ENCODE data around the gene RERE.

GRCh38 chr1:8516278-8516777 is 301.1 kb downstream of the RERE start:
- TF ChIP-seq EZH2phosphoT487 (IDR thresholded peaks at IDR 0.05; ENCODE audit: unreplicated experiment) = no peak
- TF ChIP-seq EZH2 (IDR thresholded peaks at IDR 0.05; ENCODE audit: low read depth, unreplicated experiment) = no peak
- TF ChIP-seq CTCF (conservative IDR thresholded peaks at IDR 0.05; ENCODE audit: low read depth in 2 of 2) = no peak
- TF ChIP-seq STAT1 (IDR thresholded peaks at IDR 0.05; ENCODE audit: unreplicated experiment) = no peak
- no peak for TF ChIP-seq POLR2AphosphoS5 (IDR thresholded peaks at IDR 0.05; ENCODE audit: low read depth)
- no peak for TF ChIP-seq CREB1 (CRISPR knock-in tag; IDR thresholded peaks at IDR 0.05; ENCODE audit: low read depth)
- TF ChIP-seq, protein P1, sequence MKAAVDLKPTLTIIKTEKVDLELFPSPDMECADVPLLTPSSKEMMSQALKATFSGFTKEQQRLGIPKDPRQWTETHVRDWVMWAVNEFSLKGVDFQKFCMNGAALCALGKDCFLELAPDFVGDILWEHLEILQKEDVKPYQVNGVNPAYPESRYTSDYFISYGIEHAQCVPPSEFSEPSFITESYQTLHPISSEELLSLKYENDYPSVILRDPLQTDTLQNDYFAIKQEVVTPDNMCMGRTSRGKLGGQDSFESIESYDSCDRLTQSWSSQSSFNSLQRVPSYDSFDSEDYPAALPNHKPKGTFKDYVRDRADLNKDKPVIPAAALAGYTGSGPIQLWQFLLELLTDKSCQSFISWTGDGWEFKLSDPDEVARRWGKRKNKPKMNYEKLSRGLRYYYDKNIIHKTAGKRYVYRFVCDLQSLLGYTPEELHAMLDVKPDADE (IDR thresholded peaks at IDR 0.05) = no peak
